ENCODE data around the gene STK38L.

Gene STK38L

DNA sequence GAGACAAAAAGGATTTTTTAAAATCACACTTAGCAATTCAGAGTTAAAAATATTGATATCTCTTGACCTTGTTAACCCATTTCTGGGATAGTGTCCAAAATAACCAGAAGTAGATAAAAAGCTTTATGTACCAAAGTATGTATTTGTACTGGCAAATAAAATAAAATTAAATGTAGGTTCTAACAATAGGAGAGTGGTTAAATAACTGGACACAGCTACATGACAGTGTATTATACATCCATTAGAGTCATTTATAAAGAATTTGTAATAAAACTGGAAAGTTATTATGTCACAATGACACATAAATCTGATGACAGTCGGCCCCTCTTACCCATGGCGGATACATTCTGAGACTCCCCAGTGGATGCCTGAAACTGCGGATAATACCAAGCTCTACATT lies 122.5 kb downstream of the STK38L start:
- Histone ChIP-seq H3K27ac (replicated peaks) (no peak overlapping the region), H3K4me3 (replicated peaks; ENCODE audit: insufficient read depth, low read length) (no peak overlapping the region), H3K27me3 (ENCODE audit: insufficient read depth, poor library complexity, severe bottlenecking) (no peaks in the 10 kb centered on the region)
- TF ChIP-seq SPI1 (IDR thresholded peaks at IDR 0.05; ENCODE audit: borderline replicate concordance, low read depth) (no peak), GABPA (IDR thresholded peaks at IDR 0.05; ENCODE audit: low read depth) (no peak), POLR2AphosphoS5 (IDR thresholded peaks at IDR 0.05; ENCODE audit: low read depth) (no peak)
- TF ChIP-seq, protein P1, sequence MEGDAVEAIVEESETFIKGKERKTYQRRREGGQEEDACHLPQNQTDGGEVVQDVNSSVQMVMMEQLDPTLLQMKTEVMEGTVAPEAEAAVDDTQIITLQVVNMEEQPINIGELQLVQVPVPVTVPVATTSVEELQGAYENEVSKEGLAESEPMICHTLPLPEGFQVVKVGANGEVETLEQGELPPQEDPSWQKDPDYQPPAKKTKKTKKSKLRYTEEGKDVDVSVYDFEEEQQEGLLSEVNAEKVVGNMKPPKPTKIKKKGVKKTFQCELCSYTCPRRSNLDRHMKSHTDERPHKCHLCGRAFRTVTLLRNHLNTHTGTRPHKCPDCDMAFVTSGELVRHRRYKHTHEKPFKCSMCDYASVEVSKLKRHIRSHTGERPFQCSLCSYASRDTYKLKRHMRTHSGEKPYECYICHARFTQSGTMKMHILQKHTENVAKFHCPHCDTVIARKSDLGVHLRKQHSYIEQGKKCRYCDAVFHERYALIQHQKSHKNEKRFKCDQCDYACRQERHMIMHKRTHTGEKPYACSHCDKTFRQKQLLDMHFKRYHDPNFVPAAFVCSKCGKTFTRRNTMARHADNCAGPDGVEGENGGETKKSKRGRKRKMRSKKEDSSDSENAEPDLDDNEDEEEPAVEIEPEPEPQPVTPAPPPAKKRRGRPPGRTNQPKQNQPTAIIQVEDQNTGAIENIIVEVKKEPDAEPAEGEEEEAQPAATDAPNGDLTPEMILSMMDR (IDR thresholded peaks at IDR 0.05; ENCODE audit: insufficient read depth, low read length), result no peak
- TF ChIP-seq, protein P2, sequence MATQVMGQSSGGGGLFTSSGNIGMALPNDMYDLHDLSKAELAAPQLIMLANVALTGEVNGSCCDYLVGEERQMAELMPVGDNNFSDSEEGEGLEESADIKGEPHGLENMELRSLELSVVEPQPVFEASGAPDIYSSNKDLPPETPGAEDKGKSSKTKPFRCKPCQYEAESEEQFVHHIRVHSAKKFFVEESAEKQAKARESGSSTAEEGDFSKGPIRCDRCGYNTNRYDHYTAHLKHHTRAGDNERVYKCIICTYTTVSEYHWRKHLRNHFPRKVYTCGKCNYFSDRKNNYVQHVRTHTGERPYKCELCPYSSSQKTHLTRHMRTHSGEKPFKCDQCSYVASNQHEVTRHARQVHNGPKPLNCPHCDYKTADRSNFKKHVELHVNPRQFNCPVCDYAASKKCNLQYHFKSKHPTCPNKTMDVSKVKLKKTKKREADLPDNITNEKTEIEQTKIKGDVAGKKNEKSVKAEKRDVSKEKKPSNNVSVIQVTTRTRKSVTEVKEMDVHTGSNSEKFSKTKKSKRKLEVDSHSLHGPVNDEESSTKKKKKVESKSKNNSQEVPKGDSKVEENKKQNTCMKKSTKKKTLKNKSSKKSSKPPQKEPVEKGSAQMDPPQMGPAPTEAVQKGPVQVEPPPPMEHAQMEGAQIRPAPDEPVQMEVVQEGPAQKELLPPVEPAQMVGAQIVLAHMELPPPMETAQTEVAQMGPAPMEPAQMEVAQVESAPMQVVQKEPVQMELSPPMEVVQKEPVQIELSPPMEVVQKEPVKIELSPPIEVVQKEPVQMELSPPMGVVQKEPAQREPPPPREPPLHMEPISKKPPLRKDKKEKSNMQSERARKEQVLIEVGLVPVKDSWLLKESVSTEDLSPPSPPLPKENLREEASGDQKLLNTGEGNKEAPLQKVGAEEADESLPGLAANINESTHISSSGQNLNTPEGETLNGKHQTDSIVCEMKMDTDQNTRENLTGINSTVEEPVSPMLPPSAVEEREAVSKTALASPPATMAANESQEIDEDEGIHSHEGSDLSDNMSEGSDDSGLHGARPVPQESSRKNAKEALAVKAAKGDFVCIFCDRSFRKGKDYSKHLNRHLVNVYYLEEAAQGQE (IDR thresholded peaks at IDR 0.05; ENCODE audit: insufficient replicate concordance, low read depth), result no peak
- DNase-seq (ENCODE audit: low read depth in 1 of 2, low spot score in 1 of 2), result no peak

DNA sequence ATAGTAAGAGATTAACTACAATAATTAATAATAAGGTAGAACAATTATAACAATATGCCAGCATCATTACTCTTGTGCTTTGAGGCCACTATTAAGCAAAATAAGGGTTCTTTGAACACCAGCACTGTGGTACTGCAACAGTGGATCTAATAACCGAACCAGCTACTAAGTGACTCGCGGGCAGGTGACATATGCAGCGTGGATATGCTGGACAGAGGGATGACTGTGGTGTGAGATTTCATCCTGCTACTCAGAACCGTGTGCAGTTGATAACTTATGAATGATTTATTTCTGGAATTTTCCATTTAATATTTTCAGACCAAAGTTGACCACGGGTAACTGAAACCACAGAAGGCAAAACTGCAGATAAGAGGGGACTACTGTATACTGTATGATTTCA lies 123.0 kb downstream of the STK38L start:
- Histone ChIP-seq H3K27me3 (ENCODE audit: insufficient read depth, poor library complexity, severe bottlenecking) (no peaks in the 10 kb centered on the region), H3K4me3 (replicated peaks; ENCODE audit: insufficient read depth, low read length) (no peak overlapping the region), H3K27ac (replicated peaks) (no peak overlapping the region)
- DNase-seq (ENCODE audit: low read depth in 1 of 2, low spot score in 1 of 2), result no peak
- TF ChIP-seq POLR2AphosphoS5 (IDR thresholded peaks at IDR 0.05; ENCODE audit: low read depth) (no peak), SPI1 (IDR thresholded peaks at IDR 0.05; ENCODE audit: borderline replicate concordance, low read depth) (no peak), GABPA (IDR thresholded peaks at IDR 0.05; ENCODE audit: low read depth) (no peak)
- TF ChIP-seq, protein P2 (IDR thresholded peaks at IDR 0.05; ENCODE audit: insufficient replicate concordance, low read depth), result no peak
- TF ChIP-seq, protein P1 (IDR thresholded peaks at IDR 0.05; ENCODE audit: insufficient read depth, low read length), result no peak
